PFSK-1 (cell line): ENCODE results near the gene SSX2IP.

ENCODE experiments used
- FOXP2 ChIP-seq: optimal IDR thresholded peaks from 2 replicates; pipeline ENCODE3; 2011; ENCODE audit warnings: borderline replicate concordance, control low read depth, inconsistent platforms; ENCODE audit not compliant: insufficient read depth; ENCODE audit errors: extremely low read length, extremely low read depth
- POLR2AphosphoS5 ChIP-seq: IDR thresholded peaks from 2 replicates; pipeline ENCODE4 v1.6.1; 2012; ENCODE audit warnings: low read depth, mild to moderate bottlenecking, control low read depth, low read length, moderate library complexity
- REST ChIP-seq, 2 experiments: IDR thresholded peaks; 2 replicates each; pipeline versions ENCODE4 v1.6.1 to v1.8.0; 2011 to 2012; ENCODE audit warnings: low read depth in 2 of 2, low read length in 2 of 2, control low read depth in 1 of 2, inconsistent platforms in 1 of 2, mild to moderate bottlenecking in 1 of 2, moderate library complexity in 1 of 2; ENCODE audit not compliant: insufficient read depth in 1 of 2
- SIN3A ChIP-seq: IDR thresholded peaks from 2 replicates; pipeline ENCODE4 v1.6.1; 2012; ENCODE audit warnings: mild to moderate bottlenecking, low read length, moderate library complexity, borderline replicate concordance; ENCODE audit not compliant: insufficient read depth
- TAF1 ChIP-seq: IDR thresholded peaks from 2 replicates; pipeline ENCODE4 v1.6.1; 2012; ENCODE audit warnings: low read length, control low read depth, borderline replicate concordance; ENCODE audit not compliant: insufficient read depth

DNA sequence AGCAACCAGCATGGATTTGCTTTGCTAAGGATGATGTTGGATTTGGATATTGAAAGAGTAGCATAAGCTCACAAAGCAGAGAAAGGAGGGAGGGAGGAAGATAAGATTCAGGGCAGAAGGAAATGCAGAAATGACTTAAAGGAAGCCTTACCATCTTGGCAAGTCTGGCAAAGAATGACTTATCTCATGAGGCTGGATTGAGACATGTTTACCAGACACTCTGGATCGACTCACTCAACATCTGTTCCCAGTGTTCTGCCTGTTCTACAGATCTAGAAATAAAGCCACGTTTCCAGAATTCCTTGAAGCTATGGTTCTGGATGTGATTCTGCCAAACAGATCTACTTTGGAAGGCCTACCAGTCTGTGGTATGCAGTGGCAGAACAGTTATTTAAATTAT is 77.2 kb downstream of the SSX2IP start:
- TF ChIP-seq POLR2AphosphoS5 (no peak), TAF1 (no peak), REST (IDR thresholded peaks at IDR 0.05; ENCODE audit: insufficient read depth in 1 of 2, low read depth in 2 of 2, low read length in 2 of 2) (no peak), SIN3A (no peak), FOXP2 (no peak)
